HUDEP-2 (cell line): ENCODE results near the gene ERAP2.
A peak's percentile ranks its signal among the peaks of the same experiment; 100 is the strongest.
"Not testable (repeated sequence)": the region's sequence is repeated elsewhere in the genome, so short reads cannot be mapped to it uniquely, and the experiment has no call there.

ENCODE experiments used
- DNase-seq, 76 experiments: peaks; one replicate each; lab custom pipeline; 2025; ENCODE audit not compliant: unreplicated experiment in 76 of 76; lab: John Stamatoyannopoulos, UW

Gene ERAP2, protein sequence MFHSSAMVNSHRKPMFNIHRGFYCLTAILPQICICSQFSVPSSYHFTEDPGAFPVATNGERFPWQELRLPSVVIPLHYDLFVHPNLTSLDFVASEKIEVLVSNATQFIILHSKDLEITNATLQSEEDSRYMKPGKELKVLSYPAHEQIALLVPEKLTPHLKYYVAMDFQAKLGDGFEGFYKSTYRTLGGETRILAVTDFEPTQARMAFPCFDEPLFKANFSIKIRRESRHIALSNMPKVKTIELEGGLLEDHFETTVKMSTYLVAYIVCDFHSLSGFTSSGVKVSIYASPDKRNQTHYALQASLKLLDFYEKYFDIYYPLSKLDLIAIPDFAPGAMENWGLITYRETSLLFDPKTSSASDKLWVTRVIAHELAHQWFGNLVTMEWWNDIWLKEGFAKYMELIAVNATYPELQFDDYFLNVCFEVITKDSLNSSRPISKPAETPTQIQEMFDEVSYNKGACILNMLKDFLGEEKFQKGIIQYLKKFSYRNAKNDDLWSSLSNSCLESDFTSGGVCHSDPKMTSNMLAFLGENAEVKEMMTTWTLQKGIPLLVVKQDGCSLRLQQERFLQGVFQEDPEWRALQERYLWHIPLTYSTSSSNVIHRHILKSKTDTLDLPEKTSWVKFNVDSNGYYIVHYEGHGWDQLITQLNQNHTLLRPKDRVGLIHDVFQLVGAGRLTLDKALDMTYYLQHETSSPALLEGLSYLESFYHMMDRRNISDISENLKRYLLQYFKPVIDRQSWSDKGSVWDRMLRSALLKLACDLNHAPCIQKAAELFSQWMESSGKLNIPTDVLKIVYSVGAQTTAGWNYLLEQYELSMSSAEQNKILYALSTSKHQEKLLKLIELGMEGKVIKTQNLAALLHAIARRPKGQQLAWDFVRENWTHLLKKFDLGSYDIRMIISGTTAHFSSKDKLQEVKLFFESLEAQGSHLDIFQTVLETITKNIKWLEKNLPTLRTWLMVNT

DNA sequence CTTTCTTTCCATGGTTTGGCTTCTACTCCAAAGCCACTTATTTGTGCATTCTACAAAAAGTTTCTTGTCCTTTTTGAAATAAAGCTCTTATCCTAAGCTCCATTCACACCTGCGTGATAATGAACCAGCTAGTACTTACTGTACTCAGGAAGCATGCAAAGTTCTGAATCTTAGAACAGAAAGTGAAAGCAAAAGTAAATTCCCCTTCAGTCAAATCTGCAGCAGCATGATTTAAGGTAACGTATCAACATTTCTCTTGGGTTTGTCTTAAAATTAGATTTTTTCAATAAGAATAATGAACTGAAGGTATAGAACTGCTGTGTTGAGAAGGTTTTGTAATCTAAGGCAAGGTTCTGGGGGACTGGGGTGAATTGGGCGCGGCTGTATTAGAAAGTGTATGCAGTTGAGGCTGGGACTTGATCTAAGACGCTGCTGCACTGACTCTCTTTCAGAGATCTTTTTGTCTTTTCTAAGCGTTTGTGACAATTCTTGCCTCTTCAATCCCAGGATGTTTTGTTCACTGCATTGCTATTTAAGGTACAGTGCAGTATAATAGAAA, at the start of gene ERAP2:
TSS of gene ERAP2 (plus strand) at position 209 of the 559 bp plus-strand sequence. CDS start 3,186 bp downstream, outside the sequence.
- peak in 13 of 76 experiments; percentile 3 to 58 (median 19) for DNase-seq

DNA sequence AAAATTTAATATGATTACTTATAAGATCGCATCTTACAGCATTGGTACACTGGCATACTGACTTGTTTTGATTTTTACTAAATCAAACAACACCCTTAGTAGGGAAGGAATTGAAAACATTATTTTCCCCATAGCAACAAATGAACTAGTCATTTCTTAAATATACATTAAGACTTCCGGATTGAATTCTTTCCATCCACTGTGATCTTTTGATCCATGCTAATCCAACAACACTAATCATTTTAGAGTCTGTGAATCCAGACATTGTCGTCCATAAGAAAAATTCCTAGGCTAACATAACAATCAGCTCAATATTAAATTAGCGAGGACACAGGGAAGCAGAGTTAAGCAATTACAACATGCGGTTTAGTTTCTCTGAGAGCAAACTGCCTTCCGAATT, 47.0 kb upstream of the ERAP2 start:
- DNase-seq = no peak

DNA sequence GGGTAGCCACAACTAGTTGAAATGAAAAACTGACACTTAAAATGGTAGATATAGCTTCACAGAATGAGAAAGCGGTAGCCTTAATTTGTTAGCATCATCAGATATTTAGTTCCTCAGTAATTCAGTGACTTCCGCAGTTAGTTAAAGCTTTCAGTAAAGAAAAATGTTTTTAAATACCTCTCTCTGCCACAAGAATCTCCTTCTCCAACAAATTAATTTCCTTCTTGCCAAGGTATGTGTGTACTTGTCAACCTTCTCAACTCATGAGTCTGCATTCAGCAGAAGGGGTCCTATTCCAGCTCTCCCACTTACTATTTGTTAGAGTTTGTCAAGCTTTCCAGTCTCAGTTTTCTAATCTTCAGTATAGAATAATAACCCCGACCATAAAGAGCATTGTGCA, 42.3 kb upstream of the ERAP2 start:
- DNase-seq = no peak

DNA sequence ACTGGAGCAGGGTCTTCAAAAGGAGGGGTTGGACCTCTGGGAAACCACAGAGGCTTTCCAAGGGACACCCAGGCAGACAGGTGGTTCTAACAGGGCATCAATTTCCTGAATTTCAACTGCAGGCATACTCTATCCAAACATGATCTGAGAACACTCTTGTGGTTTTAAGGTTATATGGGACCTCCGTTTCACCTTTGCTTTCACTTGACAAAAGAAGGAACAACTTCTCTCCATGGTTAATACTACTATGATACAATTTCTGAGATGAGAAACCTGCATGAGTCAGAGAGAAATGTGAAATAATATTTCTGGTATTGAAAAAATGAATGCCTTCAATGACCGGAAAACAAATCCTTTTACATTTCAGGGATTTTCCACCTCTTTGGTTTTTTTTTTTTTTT, 40.5 kb upstream of the ERAP2 start:
- no peak for DNase-seq

DNA sequence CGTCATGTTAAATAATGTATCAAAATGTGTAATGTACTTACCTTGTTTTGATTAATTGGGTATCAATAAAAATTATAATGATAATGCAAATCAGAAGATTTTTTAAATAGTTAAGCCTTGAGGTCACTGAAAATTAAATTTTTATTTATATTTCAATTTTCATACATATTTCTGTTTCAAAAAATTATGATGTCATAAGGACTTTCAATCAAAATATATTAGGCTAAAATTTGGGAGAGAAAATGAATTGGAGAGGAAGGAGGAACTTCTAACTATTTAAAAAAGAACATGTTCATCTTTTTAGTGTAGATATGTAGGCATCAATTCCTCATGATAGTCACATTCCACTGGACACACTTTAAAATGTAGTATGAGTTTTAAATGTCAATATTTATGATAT, 39.5 kb upstream of the ERAP2 start:
- no peak for DNase-seq

DNA sequence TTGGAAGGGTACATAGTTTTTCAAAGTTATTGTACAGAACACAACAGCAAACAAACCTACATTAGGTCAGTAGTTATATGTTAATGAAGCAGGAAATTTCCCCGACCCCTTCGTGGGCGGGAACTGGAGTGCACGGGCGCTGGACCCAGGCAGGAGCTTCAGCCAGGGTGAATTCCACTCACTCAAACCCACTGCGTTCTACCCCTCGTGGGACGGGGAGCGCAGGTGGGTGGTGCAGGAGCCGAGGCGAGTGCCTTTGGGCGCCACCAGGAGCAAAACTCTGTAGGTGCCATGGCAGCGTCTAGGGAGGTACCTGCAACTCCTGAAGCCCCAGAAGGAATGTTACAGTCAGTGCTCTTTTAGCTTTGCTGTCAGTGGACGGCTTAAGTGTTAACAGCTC, 39.0 kb upstream of the ERAP2 start:
- no peak for DNase-seq

DNA sequence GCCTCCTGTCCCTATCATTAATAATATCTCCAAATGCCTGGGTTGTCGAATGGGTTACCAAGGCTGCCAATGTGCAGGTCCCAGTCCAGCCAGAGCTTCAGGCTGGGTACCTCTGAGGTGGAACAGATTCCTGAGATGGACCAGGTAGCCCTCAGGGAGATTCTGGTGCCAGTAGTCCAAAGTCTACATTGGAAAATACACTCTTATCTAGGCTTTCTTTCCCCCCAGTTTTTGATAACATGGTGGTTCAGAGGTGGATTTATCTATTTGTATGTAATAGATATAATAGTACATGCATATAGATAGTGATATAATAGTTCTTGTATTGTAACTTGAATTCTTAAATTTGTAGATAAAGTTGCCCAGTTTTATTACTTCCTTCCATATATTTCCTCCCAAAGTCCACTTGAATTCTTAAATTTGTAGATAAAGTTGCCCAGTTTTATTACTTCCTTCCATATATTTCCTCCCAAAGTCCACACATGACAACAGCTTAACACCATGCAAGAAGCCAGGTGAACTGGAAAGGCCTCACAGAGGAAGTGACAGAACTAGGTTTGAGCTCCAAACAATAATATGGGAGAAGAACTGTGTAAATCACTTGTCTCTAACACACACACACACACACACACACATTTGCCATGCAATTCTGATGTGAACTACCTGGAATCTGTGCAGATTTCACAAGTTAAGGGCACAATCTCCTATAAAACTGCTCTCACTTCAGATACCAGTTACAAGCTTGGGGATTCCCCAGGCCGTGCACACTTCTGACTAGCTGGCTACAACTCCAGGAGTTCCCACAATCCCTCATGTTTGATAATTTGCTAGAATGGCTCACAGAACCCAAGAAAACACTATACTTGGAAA, 37.9 kb upstream of the ERAP2 start:
- DNase-seq = no peak

DNA sequence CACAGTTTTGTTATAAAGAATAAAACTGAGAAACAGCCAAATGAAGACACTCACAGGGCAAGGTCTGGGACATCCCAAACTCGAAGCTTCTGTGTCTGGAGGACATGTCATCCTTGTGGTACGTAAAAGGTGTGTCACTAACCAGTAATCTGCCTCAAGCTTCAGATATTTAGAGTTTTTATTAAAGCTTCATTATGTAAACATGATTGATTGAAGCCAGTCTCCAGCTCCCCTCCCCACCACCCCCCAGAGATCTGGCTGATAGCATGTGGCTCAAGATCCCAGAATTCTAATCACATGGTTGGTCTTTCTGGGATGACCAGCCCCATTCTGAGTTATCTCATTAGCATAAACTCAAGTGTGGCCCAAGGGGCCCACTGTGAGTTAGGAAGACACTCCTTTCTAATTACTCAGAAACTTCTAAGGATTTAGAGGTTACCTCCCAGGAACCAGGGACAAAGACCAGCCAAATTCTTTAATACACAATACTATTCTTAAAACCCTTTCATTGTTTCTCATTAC, 37.2 kb upstream of the ERAP2 start:
- DNase-seq = no peak

DNA sequence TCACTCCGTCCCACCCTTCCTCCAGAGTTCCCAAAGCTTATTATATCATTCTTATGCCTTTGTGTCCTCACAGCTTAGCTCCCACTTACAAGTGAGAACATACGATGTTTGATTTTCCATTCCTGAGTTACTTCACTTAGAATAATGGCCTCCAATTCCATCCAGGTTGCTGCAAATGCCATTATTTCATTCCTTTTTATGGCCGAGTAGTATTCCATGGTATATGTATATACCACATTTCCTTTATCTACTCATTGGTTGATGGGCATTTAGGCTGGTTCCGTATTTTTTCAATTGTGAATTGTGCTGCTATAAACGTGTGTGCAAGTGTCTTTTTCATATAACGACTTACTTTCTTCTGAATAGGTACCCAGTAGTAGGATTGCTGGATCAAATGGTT, 34.4 kb upstream of the ERAP2 start:
- DNase-seq = not testable (repeated sequence)

DNA sequence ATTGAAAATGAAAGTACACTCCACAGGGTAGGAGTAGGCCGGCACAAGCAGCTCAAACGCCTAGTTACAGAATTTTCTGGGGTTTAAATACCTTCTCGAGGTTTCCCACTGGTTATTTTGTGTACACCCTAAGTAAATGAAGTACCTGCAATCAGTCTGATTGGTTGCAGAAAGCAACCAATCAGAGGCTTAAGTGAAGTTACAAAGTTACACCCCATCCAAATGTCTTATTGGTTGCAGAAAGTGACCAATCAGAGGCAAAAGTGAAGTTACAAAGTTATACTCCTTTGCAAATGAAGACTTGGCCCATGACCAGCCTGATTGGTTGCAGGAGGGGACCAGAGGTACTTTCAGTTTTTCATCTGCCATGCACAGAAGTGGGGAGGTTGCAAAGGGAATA, 33.2 kb upstream of the ERAP2 start:
- DNase-seq = no peak

DNA sequence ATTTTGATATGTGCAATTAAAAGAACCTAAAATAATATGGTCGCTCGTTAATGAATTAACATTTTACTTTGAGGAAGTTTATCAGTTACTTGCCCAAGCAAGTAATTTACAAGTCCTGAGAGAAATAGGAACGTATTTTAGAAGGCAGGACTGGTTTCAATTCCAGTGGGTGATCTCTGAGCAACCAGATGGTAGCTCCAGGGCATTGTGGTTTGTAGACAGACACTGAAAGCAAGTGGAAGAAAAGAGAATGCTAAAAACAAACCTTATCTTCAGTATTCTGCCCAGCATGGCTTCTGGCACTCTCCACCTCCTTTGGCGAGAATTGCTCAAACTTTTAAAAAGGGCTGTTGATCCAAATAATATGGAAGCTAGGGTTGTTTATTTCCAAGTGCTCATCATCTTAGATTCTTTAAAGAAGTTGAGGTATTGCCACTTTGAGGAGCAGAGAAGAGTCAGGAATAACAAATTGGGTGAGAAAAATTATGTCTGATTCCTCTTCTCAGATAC, 31.8 kb upstream of the ERAP2 start:
- peak in 1 of 76 experiments; percentile 2 for DNase-seq

DNA sequence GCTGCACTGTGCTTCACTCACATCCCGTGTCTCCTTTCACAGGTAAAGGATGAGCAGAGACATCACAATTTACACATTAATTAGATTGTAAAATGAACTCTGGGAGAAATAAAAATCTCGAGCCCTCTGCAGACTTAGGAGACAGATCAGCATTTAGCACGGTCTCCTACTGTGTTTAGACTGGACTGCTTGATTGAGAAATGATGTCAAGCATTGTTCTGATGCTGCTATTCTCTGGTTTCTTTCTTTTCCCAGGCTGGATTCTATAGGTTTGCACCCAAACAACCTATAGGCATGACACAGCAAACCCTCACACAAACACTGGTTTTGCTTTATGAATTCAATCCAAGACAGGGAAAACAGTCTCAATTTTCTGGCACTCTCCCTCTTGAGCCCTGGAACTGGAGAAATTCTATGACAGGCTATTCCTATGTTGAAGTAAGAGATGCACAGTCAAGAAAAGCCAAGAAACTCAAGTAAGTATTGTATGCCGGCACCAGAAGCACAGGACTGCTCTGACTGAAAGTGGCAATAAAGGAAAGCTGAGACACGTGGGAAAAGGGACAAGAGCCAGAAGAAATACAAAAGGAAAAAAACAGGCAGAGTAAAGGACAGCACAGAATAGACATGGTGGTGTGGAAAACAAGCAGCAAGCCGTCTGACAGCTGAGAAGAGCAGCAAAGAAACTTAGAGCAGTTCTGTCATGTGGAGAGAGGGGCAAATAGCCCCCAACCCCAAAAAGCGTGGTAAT, 24.8 kb upstream of the ERAP2 start:
- DNase-seq = no peak

DNA sequence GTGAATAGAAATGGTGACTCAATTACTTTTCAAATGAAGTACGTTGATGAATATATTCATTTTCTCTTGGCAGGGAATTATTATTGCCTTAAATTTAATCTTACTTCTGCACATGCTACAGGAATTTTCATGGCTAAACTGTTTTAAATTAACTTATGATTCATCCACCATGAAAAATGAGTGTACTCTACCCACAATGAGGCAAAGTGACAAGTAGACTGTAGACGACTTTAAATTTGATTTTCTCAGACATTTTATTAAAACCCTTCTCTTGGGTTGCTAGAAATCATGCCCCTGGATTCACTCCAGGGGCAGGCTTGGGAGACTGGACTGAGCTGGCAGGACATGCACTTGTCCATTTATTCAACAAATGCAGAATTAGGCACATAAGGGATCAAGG, 23.5 kb upstream of the ERAP2 start:
- DNase-seq = no peak

DNA sequence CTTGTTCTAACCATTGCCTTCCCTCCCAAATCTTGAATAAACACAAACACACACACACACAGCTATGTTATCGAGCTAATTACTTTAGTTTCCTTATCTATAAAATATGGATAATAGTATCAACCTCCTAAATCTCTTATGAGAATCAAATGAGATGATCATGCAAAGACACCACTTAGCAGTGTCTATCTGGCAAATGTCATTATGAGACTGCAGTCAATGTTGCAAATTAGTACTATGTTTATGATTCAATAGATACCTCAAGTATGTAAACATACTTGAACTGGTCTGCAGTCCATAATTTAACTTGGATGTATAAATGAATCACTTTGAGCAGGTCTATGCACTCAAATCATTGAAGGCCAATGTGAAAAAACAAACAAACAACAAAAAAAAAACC, 22.2 kb upstream of the ERAP2 start:
- no peak for DNase-seq

DNA sequence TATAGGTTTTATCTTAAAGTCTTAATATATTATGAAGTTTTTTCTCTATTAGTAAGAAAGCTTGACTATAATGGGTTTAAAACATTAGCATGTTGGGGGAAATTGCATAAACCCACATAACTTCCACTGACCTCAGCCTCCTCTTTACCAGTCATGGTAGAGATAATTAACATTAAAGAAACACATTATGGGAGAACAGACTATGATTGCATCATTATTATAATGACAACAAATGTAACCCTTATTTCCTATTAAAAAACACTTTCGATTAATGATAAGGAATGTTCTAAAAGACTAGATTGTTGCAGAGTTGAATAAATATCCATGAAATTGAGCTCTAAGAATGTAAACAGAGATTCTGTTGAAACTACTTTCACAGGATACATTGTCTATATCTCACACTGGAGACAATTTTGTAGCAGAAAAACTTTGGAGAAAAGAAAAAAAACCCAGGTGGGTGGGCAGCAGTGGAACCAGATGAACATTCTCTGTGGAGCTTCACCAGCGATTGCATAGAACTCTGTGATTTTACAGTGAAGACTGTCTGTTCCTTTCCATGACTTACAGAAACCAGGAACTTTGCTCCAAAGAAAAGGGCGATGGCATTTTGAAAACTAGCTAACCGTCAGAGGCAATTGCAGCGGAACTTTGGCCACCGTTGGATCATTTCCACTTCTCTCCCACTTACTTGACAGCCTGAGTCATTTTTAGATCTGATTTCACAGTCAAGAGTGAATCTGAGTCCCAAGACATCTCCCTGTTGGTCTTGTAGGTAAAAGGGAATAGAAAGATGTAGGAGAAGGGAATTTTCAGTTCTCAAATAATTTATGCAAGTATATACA, 21.0 kb upstream of the ERAP2 start:
- no peak for DNase-seq

DNA sequence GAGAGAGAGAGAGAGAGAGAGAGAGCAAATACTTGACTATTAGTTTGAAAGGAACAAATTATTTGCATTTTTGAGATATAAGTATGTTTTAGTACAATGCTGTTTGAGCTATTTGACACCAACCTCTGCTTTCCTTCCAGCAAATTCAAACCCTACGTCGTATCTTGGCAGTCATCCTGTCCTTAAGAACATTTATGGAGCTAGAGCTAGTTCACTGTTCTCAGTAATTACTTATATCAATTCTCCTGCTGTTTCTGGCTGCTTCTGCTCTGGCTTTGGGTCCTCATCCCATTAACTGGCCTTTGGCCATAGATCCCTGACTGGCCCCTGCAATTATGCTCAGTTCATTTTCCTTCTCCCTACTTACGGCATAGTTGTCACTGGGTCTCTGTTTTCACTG, 19.9 kb upstream of the ERAP2 start:
- DNase-seq = no peak

DNA sequence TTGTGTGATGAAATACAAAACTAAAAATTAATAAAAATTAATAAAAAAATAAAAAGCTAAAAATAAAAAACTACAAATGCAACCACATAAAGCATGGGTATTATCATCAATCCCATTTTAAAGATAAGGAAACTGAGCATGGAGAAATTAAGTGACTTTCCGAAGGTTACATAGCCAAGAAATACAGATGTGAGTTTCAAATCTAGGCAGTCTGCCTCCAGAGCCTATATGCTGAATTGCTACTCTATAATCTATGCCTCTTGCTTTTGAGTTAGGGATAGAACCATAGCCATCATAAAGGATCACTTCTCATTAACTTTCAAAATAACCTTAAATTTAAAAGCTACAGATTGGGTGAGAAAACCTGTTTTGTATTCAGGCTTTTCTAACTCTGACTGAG, 18.8 kb upstream of the ERAP2 start:
- DNase-seq = no peak

DNA sequence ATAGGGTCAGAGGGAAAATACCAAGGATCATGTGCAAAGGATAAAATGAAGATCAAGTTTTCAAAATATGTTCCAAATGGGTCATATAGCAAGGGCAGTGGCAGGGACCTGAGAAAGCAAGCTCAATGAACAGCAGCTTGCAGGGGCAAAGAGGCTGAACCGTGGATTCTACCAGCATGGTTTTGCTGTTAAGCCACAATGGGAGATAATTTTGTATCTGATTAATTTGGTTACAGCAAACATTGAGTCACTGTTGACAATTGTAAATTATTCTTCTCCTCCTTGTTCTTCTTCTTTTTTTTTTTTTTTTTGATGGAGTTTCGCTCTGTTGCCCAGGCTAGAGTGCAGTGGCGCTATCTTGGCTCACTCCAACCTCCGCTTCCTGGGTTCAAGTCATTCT, 18.4 kb upstream of the ERAP2 start:
- peak in 1 of 76 experiments; percentile 23 for DNase-seq
